ENCODE measurements around the gene CALU.

CALU gene

DNA sequence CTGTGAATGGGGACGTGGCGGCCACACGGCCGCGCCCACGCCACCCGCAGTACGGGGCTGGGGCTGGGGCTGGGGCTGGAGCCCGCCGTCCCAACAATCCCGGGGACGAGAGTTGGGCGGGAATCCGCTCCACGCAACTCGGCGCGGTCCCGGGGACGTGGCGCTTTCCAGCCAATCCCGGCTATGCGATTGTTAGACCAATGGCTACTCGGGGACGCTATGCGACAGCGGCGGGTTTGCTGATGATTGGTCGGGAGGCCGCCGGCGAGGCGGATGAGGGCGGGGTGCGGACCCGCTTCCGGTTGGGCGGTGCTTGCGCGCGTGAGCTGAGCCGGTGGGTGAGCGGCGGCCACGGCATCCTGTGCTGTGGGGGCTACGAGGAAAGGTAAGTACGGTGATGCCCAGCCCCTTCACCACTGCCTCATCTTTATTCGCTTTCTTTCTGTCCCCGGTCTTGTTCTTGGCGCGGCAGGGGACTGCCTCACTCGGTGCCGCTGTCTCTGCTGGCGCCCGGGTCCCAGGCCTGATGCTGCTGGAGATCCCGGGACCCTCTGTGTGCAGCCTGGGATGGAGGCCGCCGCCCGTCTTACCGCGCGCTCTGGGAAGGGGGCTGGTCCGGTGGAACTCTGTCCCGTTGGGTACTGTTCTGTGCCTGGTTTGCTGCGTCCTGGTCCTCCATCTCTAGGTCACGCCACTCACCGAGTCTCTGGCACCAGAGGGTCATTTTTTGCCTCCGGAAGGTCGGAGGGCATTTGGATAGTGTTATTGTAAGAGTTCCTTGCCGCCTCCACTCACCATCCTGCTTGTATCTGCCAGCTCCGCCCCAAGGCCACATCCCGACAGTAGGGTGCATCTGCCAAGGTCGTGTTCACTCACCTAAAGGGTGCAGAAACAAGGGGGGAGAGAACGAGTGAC, at the start of gene CALU:
Gene CALU, plus strand, starts transcription at position 312 of the 915 bp plus-strand sequence. CDS start 9,225 bp downstream, outside the sequence.
- DNase-seq (ENCODE audit: low read depth), result peak; percentile 87

DNA sequence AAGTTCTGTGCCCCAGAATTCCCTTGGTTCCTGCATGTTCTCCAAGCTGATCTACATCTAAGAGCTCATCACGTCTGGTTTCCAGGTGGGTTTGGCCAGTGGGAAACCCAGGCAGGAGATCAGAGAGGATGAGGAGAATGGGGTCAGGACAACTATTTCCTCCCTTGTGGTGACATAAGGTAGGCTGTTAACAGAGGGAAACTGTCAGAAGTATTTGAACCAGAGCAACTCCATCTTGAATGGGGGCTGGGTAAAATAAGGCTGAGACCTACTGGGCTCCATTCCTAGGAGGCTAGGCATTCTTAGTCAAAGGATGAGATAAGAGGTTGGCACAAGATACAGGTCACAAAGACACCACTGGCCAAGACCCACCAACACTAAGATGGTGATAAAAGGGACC, 47.9 kb upstream of the CALU start:
- DNase-seq (ENCODE audit: low read depth), result no peak

DNA sequence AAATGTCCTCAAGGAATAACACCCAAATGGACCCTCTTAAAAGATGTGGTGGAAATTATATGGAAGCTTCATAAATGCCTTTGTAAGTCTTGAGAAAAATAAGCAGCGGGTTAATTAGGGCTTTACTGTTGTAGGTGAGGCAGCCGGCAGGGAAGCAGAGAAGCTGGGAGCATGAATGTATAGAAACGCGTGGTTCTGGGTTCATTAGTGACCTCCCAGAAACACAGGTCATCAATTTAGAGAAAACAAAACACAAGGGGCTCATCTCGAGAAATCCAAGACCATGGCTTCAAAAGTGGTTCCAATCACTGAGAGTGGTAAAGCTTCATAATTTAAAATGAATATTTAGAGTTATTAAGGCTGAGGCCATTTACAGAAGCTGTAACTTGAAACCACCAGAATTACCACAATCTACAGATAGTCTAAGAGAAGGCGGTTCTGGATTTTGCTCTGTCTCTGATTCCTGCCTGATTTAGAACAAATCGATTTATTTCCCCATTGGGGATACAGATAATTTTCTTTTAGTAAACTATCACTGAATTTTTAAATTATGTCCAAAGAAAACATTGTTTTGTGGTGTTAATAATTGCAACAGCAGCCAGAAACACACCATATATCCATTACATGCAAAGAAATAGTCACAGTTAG, 46.4 kb upstream of the CALU start:
- no peak for DNase-seq (ENCODE audit: low read depth)

DNA sequence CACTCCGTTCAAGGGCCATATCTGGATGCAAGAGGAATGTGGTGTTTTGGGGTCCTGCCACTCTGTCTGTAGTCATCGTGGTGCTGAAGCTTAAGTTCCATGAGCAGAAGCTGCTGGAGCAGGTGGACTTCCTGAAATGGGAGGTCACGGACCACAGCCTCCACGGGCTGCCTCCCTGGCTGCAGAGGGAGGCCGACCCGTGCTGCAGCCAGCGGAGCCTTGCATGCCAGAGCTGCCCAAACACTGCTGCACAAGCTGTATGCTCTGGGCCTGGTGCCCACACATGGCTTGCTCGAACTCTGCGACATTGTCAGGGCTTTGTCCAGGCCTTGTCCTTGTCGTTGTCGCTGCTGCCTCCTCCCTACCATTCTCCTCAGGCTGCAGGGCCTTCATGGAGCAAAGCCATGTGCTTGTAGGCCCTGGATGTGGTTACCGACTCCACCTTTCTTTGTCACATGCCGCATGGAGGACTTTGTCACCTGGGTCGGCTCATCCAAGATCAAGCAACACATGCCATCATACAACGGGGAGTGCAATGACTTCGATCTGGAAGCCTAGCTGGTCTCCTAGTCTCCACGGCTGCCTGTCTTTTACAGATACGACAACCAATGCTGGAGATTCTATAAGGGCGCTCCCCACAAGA, 45.7 kb upstream of the CALU start:
- no peak for DNase-seq (ENCODE audit: low read depth)

- no peak for DNase-seq (ENCODE audit: low read depth)
These were observed 44.4 kb upstream of the CALU start for GRCh38 chr7:128694738-128695137.

DNA sequence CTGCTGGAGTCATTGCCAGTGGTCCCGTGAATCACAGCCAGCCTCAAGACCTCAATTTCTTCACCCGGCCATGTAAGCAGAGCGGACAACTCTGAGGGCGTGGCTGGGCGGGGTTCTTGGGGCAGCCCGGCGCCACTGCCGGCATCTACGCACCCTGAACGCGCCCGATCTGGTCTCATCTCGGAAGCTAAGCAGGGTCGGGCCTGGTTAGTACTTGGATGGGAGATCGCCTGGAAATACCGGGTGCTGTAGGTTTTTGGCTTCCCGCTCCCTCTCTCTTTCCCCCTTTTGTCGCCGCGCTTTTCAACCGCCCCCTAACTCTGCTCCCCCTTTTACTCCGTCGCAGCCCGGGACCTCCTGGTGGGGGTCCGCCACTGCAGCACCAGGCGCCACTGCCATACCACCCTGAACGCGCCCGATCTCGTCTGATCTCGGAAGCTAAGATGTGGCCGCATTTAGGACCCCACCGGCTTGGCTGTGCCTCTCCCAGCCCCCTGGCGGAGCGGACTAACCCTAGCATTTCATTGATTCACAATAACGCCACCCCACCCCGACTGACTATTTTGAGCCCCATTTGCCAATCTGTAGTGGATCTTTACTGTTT, 41.8 kb upstream of the CALU start:
- peak; percentile 16 for DNase-seq (ENCODE audit: low read depth)

GRCh38 chr7:128699196-128699712, 39.9 kb upstream of the CALU start:
- DNase-seq (ENCODE audit: low read depth), result no peak

GRCh38 chr7:128699895-128700294, 39.3 kb upstream of the CALU start:
- no peak for DNase-seq (ENCODE audit: low read depth)

DNA sequence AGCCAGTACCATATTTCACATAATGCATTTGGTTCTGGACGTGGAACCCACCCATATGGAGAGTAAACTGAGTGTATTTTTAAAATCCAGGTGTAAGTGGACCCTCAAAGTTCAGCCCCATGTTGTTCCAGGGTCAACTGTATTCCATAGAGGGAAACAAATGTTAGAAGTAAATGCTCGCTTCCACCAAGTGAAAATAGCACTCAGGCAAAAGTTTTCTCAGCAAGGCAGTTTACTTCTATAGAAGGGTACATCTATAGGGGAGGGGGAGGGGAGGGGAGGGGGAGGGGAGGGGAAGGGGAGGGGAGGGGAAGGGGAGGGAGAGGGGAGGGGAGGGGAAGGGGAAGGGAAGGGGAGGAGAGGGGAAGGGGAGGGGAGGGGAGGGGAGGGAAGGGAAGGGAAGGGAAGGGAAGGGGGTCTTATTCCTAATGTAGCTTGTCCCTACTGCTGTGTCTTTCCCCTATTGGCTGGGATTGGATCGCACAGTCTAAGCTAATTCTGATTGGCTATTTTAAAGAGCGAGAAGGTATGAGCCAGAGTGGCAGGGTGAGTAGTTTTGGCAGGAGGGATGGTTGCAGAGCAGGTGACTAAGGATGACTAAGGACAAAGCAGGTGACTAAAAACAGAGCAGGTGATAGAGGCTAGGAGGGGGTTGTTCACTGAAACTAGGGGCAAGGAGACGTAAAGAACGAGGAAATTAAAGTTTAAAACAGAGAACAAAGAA, 37.9 kb upstream of the CALU start:
- no peak for DNase-seq (ENCODE audit: low read depth)

DNA sequence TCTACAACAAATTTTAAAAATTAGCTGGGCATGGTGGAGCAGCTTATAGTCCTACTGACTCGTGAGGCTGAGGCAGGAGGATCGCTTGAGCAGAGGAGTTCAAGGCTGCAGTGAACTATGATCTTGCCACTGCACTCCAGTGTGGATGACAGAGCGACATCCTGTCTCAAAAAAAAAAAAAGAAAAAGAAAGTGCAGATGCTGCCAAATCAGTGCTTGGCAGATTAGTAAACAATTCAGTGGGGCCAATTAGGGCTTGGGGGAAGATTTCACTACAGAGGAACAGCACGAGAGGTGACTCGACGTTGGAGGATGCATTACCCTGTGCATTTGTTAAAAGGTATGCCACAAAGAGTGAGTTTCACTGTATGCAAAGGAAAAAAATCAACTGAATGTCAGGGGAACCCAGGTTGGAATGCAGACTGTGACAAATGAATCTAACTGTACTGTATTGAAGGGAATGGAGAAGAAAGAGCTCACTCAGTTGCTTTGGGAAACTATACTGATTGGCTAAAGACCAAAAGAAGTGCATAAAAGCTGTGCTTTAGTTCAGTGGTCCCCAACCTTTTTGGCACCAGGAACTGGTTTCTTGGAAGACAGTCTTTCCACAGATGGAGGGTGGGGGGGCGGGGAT, 35.4 kb upstream of the CALU start:
- peak; percentile 27 for DNase-seq (ENCODE audit: low read depth)

GRCh38 chr7:128705891-128706333, 33.2 kb upstream of the CALU start:
- DNase-seq (ENCODE audit: low read depth), result peak; percentile 26

- no peak for DNase-seq (ENCODE audit: low read depth)
These were observed 31.4 kb upstream of the CALU start for GRCh38 chr7:128707752-128708151.

DNA sequence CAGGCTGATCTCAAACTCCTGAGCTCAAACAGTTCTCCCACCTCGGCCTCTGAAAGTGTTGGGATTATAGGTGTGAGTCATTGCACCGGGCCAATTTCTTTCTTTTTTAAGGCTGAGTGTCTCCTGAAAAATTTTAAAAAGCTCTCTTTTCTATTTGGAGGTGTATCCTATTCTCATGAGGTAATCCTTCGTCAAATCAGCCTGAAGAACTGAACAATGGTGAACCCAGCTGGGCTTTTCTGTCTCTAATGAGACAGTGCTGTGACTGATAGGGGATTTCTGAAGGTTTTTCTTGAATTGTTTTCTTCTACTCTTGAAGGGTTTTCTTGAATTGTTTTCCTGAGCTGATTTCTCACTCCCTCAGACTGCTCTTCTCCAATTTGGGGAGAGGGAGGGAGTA, 30.9 kb upstream of the CALU start:
- no peak for DNase-seq (ENCODE audit: low read depth)

GRCh38 chr7:128708824-128709223, 30.3 kb upstream of the CALU start:
- DNase-seq (ENCODE audit: low read depth), result no peak

DNA sequence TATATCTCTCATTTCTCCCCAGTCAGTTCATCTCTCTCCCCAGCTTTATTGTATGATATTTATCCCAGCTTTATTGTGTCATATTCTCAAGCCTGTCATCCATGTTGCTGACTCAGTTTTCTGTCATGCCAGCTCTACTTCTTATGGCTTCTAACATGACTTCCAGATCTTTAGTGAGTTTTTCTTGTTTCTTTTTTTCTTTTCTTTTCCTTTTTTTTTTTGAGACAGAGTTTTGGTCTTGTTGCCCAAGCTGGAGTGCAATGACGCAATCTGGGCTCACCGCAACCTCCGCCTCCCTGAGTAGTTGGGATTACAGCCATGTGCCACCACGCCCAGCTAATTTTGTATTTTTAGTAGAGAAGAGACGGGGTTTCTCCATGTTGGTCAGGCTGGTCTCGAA, 28.7 kb upstream of the CALU start:
- DNase-seq (ENCODE audit: low read depth), result no peak

DNA sequence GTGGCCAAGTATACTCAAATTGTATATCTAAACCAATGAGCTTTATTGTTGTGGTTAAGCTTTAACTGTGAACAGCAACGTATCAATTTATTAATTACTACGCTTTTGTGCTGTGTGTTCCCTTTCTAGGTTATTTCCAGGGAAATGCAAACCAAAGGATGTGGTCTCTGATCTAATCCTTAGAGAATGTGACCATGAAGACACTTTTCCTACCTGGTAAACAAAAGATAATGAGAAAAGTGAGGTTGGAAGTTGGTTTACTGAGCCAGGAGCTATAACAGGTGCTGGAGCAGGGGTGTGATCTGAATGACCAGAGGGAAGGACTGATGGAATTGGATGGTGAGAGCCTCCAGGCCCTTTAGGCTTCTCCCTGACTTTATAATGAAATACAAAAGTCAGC, 25.4 kb upstream of the CALU start:
- DNase-seq (ENCODE audit: low read depth), result no peak

DNA sequence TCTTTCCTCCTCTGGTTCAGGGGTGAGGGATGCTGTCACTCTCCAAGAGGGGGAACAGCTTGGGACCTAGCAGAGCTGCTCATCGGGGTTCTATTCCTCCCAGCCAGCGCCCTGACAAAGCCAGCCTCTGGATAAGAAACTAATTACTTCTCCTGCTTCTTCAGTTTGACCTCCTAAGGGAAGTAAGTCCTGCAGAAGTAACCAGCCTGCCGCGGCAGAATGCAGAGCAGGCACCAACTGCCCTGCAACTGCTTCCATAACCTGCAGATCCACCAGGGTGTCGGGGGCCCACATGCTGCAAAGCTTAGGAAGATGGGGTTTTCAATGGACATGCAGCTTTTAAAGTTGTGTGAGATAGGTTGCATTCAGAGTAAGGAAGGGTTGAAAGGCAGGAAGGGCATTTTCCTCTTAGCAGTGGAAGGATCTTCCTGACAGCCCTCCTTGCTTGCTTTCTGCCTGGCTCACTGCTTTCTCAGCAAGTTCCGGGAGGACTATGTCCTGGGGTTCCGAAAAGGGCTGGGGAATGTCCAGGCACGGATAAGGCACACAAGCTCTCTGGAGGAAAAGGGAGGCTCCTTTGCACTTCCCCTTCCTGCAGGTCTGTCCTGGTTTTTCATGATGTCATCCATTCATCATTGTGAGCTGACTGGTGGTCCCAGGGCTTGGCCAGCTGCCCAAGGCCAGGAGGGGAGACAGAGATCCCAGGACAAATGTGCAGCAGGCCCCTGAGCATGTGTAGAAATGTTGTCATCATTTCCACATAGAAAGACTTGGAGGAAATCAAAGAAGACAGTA, 24.3 kb upstream of the CALU start:
- no peak for DNase-seq (ENCODE audit: low read depth)

GRCh38 chr7:128718967-128719642, 20.1 kb upstream of the CALU start:
- no peak for DNase-seq (ENCODE audit: low read depth)

DNA sequence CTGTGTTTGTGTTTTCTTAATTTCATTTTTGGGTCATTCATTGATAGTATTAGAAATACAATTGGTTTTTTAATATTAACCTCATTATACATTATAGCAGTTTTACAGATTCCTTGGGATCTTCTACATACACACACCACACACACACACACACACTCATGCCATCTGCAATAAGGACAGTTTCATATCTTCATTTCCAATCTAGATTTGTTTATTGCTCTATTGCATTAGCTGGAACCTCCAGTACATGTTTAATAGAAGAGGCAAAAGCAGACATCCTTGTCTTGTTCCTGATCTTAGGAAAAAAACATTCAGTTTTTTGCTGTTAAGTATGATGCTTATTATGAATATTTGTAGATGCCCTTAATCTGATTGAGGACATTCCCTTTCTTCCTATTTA, 17.8 kb upstream of the CALU start:
- no peak for DNase-seq (ENCODE audit: low read depth)

DNA sequence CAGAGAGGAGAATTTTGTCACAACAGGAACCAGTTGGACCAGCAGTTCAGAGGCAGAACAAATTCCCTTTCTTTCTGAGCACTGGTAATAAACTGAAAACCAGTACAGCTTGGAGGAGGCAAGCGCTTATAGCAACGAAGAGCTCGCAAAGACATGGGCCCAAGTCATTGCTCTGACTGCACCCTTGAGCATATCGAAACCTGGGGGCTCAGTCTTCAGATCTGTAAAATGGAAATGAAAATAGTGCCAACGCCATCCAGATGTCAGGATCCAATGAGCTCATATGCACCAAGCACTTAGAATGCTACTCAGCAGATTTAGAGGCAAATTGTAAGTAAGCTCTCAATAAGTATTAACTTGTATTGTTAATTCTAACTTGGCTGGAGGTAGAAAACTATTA, 14.4 kb upstream of the CALU start:
- no peak for DNase-seq (ENCODE audit: low read depth)

All from GM04503 (cell line).